Omental fat pad (tissue), 4 donors: ENCODE measurements around the gene TMX3. TPM values are rescaled to one million over a fixed set of nuclear protein-coding genes. Genes with fewer than 3 reads are reported as not detected.

Source experiments
- ATAC-seq: fragments of 150-250 bp; one replicate; pipeline ENCODE4 v1.9.1; 2016; ENCODE audit warnings: mild to moderate bottlenecking, moderate library complexity; ENCODE audit not compliant: low FRiP score
- DNase-seq: peaks from one replicate; pipeline ENCODE4 v3.0.0-alpha.2; 2019; ENCODE audit warnings: low spot score
- total RNA-seq, 4 donors: library from RNA; depleted of rRNA; stranded (reverse); fragments of >200 nt; gene quantifications; one replicate each; pipeline ENCODE4 v1.1.0, GENCODE V29; 2016
- TF ChIP-seq, protein P1 (sequence below), 3 donors: fragments of 450-650 bp; IDR thresholded peaks; one replicate each; pipeline ENCODE4 v1.5.1; 2016 to 2017; ENCODE audit warnings: antibody characterized with exemption in 3 of 3, mild to moderate bottlenecking in 3 of 3, moderate library complexity in 2 of 3

Gene TMX3
- total RNA-seq, 4 donors from 2014 or later: 44.5 to 61.7 (median 46.6) TPM

DNA sequence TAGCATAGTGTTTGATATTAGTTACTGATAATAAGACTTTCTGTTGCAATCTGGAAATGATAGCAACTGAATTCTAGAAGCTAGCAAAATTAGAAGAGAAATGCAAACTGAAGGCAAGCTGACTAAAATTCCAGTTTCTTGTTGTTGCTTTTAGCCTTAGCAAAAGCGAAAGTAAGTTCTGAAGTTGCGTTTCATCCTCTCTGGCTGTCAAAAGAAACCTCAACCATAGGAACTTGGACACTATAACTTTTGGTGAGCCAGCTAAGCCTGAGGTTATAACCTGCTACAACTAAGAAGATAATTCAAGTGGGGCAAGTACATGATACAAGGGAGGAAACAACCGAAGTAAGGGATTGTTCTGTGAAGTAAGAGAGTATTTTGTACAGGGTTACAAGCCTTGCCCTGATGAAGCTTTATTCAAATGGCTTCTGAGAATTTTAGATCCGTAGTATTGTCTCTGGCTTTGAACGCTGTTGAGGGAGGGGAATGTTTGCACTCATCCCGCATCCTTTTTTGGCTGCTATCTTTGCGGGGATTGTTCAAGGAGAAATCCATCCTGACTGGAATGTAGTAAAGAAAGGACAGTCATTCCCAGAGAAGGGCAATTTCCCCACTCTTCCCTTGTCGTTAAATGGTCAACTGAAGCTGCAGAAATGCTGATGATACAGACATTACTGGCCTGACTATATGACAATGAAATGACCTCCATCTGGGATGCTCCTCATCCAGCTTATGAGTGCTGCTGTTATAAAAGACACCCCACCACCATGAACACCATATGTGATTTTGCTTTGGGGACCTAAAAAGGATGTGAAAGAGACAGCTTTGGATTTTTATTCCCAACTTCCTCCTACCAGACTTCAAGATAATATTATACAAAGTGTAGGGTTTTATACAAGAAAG, 7.0 kb upstream of the TMX3 start:
- no peak for DNase-seq
- peak; percentile 58 for ATAC-seq
- TF ChIP-seq, protein P1, sequence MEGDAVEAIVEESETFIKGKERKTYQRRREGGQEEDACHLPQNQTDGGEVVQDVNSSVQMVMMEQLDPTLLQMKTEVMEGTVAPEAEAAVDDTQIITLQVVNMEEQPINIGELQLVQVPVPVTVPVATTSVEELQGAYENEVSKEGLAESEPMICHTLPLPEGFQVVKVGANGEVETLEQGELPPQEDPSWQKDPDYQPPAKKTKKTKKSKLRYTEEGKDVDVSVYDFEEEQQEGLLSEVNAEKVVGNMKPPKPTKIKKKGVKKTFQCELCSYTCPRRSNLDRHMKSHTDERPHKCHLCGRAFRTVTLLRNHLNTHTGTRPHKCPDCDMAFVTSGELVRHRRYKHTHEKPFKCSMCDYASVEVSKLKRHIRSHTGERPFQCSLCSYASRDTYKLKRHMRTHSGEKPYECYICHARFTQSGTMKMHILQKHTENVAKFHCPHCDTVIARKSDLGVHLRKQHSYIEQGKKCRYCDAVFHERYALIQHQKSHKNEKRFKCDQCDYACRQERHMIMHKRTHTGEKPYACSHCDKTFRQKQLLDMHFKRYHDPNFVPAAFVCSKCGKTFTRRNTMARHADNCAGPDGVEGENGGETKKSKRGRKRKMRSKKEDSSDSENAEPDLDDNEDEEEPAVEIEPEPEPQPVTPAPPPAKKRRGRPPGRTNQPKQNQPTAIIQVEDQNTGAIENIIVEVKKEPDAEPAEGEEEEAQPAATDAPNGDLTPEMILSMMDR (IDR thresholded peaks at IDR 0.05): no peak

DNA sequence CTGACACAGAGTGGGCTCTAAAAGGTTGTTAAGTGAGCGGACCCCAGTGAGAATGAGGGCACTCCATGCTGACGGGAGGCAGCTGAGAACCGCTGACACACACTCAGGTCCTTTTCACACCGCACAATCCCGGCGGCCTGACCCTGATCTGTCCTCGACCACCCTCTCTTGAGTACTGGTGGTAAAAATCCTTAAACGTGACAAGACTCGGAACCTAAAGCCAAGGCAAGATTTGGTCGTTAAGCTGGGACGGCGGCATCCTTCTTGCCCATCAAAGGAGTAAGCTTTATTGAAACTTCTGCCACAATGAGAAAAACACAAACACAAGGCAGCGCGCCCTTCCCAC, 569 bp downstream of the TMX3 start:
- DNase-seq (no peak), ATAC-seq (peak; percentile 2)
- TF ChIP-seq, protein P1 (IDR thresholded peaks at IDR 0.05): no peak

DNA sequence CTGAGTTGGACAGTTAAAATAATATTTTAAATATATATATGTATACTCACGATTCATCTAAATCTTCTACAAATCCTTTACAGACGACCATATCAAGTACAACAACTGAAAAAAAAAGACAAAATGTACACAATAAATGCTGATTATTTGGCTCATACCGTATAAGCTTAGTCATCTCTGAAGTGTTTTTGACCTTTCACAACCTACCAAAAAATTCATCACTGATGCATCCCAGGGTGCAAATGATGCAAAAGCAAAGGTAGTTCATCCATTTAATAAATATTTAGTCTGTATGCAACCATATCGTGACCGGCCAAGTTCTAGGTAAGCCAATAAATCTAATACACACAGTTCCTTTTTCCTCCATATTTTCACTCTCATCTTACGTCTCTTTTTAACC, 1.1 kb downstream of the TMX3 start:
- TF ChIP-seq, protein P1 (IDR thresholded peaks at IDR 0.05): no peak
- ATAC-seq (no peak), DNase-seq (no peak)

- ATAC-seq: no peak
- TF ChIP-seq, protein P1 (IDR thresholded peaks at IDR 0.05): no peak
- DNase-seq: no peak
These were observed 1.8 kb downstream of the TMX3 start for GRCh38 chr18:68713131-68713530.

GRCh38 chr18:68707646-68708045, 7.3 kb downstream of the TMX3 start:
- ATAC-seq: no peak
- no peak for DNase-seq
- TF ChIP-seq, protein P1 (IDR thresholded peaks at IDR 0.05): no peak

- ATAC-seq (no peak), DNase-seq (no peak)
- TF ChIP-seq, protein P1 (IDR thresholded peaks at IDR 0.05): no peak
These were observed 9.8 kb downstream of the TMX3 start for GRCh38 chr18:68705119-68705518.

DNA sequence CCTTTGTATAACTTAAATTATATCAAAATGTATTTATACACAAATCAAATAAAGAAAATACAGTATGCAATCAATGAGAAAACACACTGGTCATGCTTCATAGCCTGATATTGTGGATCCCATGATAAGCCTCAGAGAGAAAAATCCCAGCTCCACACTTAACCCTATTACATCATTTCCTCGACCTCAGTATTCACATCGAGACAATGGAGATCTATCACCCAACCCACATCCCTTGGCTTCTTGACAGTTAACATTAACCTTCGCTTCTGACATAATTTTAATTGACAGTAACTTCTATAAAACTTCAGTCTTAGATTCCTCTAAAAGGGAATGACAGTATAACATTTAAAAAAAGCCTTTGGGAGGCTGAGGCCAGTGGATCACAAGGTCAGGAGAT, 11.6 kb downstream of the TMX3 start:
- no peak for ATAC-seq
- no peak for DNase-seq
- TF ChIP-seq, protein P1 (IDR thresholded peaks at IDR 0.05): no peak
